ENCODE results near the gene C1orf87.
"Not testable (repeated sequence)": the region's sequence is repeated elsewhere in the genome, so short reads cannot be mapped to it uniquely, and the experiment has no call there.

The C1orf87 gene

DNA sequence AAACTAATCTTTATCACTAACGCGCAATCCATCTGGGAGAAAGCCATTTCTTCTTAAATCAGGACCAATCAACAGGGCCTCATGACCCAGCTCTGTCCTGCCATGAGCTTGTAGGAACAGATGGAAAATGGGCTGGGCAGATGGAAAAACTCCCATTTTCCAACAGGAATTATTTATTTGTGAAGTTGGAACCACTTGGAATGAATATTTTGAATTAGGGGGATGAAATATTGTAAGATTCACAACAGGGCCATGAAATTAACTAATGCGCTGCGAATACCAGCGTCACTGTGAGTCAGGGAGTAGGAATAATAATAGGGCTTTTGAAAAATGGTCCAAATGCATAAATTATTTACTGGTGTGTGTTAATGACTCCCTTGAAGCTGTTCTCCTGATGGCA lies 93.9 kb downstream of the C1orf87 start:
- Histone ChIP-seq H3K27ac (ENCODE audit: low read depth in 2 of 2, low read length in 2 of 2) (no peak overlapping the region), H3K27me3 (ENCODE audit: control insufficient read depth in 2 of 2, insufficient read depth in 2 of 2, low read length in 2 of 2) (no peaks in the 10 kb centered on the region), H3K4me3 (ENCODE audit: low read length in 2 of 2) (no peak overlapping the region), H3K36me3 (ENCODE audit: control insufficient read depth in 2 of 2, insufficient read depth in 2 of 2, low read length in 2 of 2) (no peaks in the 10 kb centered on the region), H3K9ac (ENCODE audit: low read depth in 1 of 2, low read length in 2 of 2) (no peak overlapping the region), H3K9me3 (ENCODE audit: control insufficient read depth in 2 of 2, low read length in 2 of 2) (no peaks in the 10 kb centered on the region), H3K4me1 (ENCODE audit: control insufficient read depth in 2 of 2, insufficient read depth in 2 of 2, low read length in 2 of 2) (peaks cover 0 to 4% of the 10 kb centered on the region in 2 donors)

DNA sequence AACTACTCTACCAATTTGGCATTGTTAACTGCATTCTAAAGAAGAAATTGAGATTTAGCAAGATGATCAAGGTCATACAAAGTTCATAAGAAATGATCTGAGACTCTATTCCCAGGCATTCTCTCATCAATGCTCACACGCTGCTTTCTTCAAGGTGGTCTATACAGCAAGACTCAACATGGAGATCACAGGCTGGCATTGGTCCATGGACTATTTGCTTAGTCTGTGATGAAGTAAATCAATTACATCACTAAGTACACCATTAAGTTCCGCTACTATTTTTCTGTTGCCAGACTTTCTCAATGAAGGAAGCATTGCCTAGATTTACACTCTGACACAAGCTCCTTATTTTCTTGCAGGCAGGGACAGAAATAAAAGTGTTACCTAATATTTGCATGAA lies 95.1 kb downstream of the C1orf87 start:
- Histone ChIP-seq H3K36me3 (ENCODE audit: control insufficient read depth in 2 of 2, insufficient read depth in 2 of 2, low read length in 2 of 2) (no peaks in the 10 kb centered on the region), H3K4me3 (ENCODE audit: low read length in 2 of 2) (no peak overlapping the region), H3K27ac (ENCODE audit: low read depth in 2 of 2, low read length in 2 of 2) (no peak overlapping the region), H3K9ac (ENCODE audit: low read depth in 1 of 2, low read length in 2 of 2) (no peak overlapping the region), H3K27me3 (ENCODE audit: control insufficient read depth in 2 of 2, insufficient read depth in 2 of 2, low read length in 2 of 2) (no peaks in the 10 kb centered on the region), H3K9me3 (ENCODE audit: control insufficient read depth in 2 of 2, low read length in 2 of 2) (no peaks in the 10 kb centered on the region), H3K4me1 (ENCODE audit: control insufficient read depth in 2 of 2, insufficient read depth in 2 of 2, low read length in 2 of 2) (peaks cover 0 to 4% of the 10 kb centered on the region in 2 donors)

DNA sequence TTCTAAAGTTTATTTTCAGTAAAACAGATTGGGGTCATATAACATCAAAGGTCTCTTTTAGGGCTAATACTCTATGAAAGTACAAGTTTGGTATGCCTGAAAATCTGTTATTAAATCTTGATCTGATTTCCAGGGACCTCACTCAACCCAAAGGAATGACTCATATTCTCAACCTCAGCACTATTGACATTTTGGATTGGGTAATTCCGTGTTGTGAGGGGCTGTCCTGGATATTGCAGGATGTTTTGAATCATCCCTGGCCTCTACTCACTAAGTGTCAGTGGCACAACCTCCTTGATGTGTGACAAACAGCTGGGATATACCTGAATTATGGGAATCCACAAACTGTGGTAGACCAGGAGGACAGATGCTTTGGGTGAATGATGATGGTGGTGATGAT lies 95.5 kb downstream of the C1orf87 start:
- Histone ChIP-seq H3K36me3 (ENCODE audit: control insufficient read depth in 2 of 2, insufficient read depth in 2 of 2, low read length in 2 of 2) (no peaks in the 10 kb centered on the region), H3K9me3 (ENCODE audit: control insufficient read depth in 2 of 2, low read length in 2 of 2) (no peaks in the 10 kb centered on the region), H3K9ac (ENCODE audit: low read depth in 1 of 2, low read length in 2 of 2) (no peak overlapping the region), H3K27me3 (ENCODE audit: control insufficient read depth in 2 of 2, insufficient read depth in 2 of 2, low read length in 2 of 2) (no peaks in the 10 kb centered on the region), H3K27ac (ENCODE audit: low read depth in 2 of 2, low read length in 2 of 2) (no peak overlapping the region), H3K4me1 (ENCODE audit: control insufficient read depth in 2 of 2, insufficient read depth in 2 of 2, low read length in 2 of 2) (peaks cover 0 to 4% of the 10 kb centered on the region in 2 donors), H3K4me3 (ENCODE audit: low read length in 2 of 2) (no peak overlapping the region)

DNA sequence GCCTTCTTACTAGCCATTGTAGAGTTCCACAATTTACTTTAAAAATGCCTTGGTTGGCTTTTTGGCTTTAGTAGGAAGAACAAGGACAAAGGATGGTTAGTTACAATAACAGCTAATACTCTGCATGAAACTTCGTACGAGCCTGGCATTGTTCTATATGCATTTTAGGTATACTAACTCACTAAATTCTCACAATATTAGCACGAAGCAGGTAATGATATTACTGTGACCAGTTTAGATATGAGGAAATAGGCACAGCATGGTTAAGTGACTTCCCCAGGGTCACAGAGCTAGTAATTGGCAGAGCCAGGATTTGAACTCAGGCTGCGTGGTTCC lies 96.5 kb downstream of the C1orf87 start:
- H3K9me3 ChIP-seq (ENCODE audit: control insufficient read depth in 2 of 2, low read length in 2 of 2): no peaks in the 10 kb centered on the region
- H3K4me1 ChIP-seq (ENCODE audit: control insufficient read depth in 2 of 2, insufficient read depth in 2 of 2, low read length in 2 of 2): peaks cover 0 to 4% of the 10 kb centered on the region in 2 donors
- H3K9ac ChIP-seq (ENCODE audit: low read depth in 1 of 2, low read length in 2 of 2): no peak overlapping the region
- H3K27ac ChIP-seq (ENCODE audit: low read depth in 2 of 2, low read length in 2 of 2): no peak overlapping the region
- no peaks in the 10 kb centered on the region for H3K36me3 ChIP-seq (ENCODE audit: control insufficient read depth in 2 of 2, insufficient read depth in 2 of 2, low read length in 2 of 2)
- no peak overlapping the region for H3K4me3 ChIP-seq (ENCODE audit: low read length in 2 of 2)
- H3K27me3 ChIP-seq (ENCODE audit: control insufficient read depth in 2 of 2, insufficient read depth in 2 of 2, low read length in 2 of 2): no peaks in the 10 kb centered on the region

DNA sequence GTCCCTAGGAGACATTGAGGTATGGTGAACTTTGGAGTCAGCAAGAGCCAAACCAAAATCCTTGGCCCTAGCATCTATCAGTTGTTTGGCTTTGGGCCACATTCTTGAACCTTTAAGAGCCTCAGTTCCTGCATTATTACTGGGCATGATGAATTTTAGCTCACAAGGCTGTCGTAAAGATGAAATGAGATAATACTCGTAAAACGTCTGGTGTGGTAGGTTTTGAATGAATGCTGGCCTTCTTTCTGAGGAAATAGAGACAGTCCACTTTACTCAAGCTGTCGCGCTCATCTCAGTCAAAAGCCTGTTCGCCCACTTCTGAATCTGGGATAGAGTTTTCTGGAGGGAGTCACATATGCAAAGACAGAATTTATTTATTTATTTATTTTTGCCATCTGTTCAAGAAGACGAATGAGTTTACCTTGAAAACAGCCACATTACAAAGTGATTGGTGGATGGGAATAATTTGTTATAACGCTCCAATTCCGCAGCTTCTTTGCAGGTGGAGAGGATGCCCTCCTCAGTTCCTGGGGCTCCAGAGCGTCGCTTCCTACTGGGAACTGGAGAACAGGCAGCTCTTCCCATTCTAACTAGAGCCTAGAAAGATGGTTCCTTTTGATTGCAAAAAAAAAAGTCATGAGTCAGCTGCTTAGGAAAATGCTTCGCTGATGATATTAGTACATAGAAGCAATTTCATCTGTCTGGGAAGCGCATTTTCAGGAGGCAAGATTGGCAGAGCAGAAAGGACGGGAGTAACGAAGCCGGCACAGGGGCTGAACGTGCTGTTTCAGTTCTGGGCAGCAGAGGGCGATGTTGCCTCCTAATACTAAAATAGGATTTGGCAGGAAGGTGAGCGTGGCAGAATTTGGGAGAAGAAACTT lies 97.1 kb downstream of the C1orf87 start:
- Histone ChIP-seq H3K9me3 (ENCODE audit: control insufficient read depth in 2 of 2, low read length in 2 of 2) (no peaks in the 10 kb centered on the region), H3K27me3 (ENCODE audit: control insufficient read depth in 2 of 2, insufficient read depth in 2 of 2, low read length in 2 of 2) (no peaks in the 10 kb centered on the region), H3K27ac (ENCODE audit: low read depth in 2 of 2, low read length in 2 of 2) (no peak overlapping the region), H3K4me3 (ENCODE audit: low read length in 2 of 2) (no peak overlapping the region), H3K4me1 (ENCODE audit: control insufficient read depth in 2 of 2, insufficient read depth in 2 of 2, low read length in 2 of 2) (peaks cover 0 to 4% of the 10 kb centered on the region in 2 donors), H3K9ac (ENCODE audit: low read depth in 1 of 2, low read length in 2 of 2) (no peak overlapping the region), H3K36me3 (ENCODE audit: control insufficient read depth in 2 of 2, insufficient read depth in 2 of 2, low read length in 2 of 2) (no peaks in the 10 kb centered on the region)

DNA sequence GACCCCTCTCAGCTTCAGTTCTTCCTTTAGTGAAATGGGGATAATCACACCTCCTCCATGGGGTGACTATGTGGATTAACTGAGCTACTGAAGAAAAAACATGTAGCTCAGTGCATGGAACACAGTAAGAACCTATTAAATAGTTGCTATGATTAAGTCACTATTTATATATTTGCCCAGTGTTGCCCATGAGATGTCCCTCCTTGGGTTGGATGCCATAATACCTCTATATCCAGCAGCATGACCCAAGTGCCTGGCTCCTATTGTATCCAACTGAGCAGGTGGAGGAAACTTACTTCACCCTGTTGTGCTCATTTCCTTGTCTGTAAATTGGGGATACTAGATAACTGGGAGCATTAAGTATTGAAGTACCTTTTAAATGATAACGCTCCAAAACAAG lies 99.9 kb downstream of the C1orf87 start:
- Histone ChIP-seq H3K9ac (ENCODE audit: low read depth in 1 of 2, low read length in 2 of 2) (no peak overlapping the region), H3K4me3 (ENCODE audit: low read length in 2 of 2) (no peak overlapping the region), H3K27ac (ENCODE audit: low read depth in 2 of 2, low read length in 2 of 2) (no peak overlapping the region), H3K36me3 (ENCODE audit: control insufficient read depth in 2 of 2, insufficient read depth in 2 of 2, low read length in 2 of 2) (no peaks in the 10 kb centered on the region), H3K9me3 (ENCODE audit: control insufficient read depth in 2 of 2, low read length in 2 of 2) (no peaks in the 10 kb centered on the region), H3K27me3 (ENCODE audit: control insufficient read depth in 2 of 2, insufficient read depth in 2 of 2, low read length in 2 of 2) (no peaks in the 10 kb centered on the region), H3K4me1 (ENCODE audit: control insufficient read depth in 2 of 2, insufficient read depth in 2 of 2, low read length in 2 of 2) (peaks cover 0 to 4% of the 10 kb centered on the region in 2 donors)

DNA sequence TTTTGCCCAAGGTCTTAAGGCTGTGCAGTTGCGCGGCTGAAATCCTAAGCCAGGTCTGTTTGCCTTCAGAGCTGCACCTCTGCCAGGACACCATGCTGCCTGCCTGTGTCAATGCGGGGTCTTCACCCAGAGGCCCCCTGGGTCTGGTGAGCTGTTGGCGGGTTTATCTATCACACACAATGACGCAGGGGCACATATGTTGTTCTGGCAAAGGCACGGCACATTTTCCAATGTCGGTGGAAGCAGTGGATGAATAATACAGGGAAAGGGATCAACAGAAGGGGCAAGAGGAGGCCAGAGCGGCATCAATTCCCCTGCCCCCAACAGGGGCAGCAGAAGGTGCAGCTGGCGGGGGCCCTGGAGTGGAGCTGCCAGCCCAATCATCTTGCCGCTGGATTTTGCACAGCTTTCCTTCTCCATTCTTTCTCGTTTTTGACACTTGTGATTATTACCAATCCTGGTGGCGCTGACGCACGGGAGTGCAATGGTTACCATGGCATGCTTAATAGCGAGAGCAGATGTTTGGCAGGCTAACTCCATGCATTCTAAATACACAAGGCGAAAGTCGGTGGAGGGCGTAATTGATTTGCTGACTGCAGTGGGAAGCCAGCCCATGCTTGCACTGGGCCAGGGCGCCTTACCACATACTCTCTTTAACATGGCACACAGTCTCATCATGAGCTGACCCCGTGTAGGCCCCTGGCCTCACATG lies 101.2 kb downstream of the C1orf87 start:
- no peak overlapping the region for H3K9ac ChIP-seq (ENCODE audit: low read depth in 1 of 2, low read length in 2 of 2)
- peaks cover 0 to 6% of the 10 kb centered on the region in 2 donors for H3K4me1 ChIP-seq (ENCODE audit: control insufficient read depth in 2 of 2, insufficient read depth in 2 of 2, low read length in 2 of 2)
- no peak overlapping the region for H3K27ac ChIP-seq (ENCODE audit: low read depth in 2 of 2, low read length in 2 of 2)
- H3K4me3 ChIP-seq (ENCODE audit: low read length in 2 of 2): no peak overlapping the region
- no peaks in the 10 kb centered on the region for H3K36me3 ChIP-seq (ENCODE audit: control insufficient read depth in 2 of 2, insufficient read depth in 2 of 2, low read length in 2 of 2)
- H3K27me3 ChIP-seq (ENCODE audit: control insufficient read depth in 2 of 2, insufficient read depth in 2 of 2, low read length in 2 of 2): no peaks in the 10 kb centered on the region
- H3K9me3 ChIP-seq (ENCODE audit: control insufficient read depth in 2 of 2, low read length in 2 of 2): no peaks in the 10 kb centered on the region

DNA sequence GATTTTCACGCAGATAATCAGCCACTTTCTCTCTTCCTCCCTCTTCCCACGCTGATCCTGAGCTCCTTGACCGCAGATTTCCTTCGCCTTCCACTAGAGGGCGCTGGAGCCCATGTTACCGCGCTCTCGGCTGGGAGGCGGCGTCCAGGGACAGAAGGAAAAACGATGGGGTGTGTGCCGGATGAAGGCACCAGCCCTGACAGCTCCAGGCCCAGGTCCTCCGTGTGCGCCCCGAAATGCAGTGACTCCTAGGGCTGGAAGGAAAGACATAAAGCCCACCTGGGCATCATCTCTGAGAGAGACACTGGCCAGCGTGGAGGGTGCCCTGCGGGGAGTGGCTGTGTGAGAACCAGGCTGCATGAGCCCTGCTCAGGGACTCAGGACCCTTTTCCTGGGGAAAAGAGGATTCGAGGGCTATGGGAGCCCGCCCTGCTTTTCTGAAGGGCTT lies 102.1 kb downstream of the C1orf87 start:
- Histone ChIP-seq H3K36me3 (ENCODE audit: control insufficient read depth in 2 of 2, insufficient read depth in 2 of 2, low read length in 2 of 2) (no peaks in the 10 kb centered on the region), H3K9me3 (ENCODE audit: control insufficient read depth in 2 of 2, low read length in 2 of 2) (no peaks in the 10 kb centered on the region), H3K27me3 (ENCODE audit: control insufficient read depth in 2 of 2, insufficient read depth in 2 of 2, low read length in 2 of 2) (no peaks in the 10 kb centered on the region), H3K27ac (ENCODE audit: low read depth in 2 of 2, low read length in 2 of 2) (no peak overlapping the region), H3K4me1 (ENCODE audit: control insufficient read depth in 2 of 2, insufficient read depth in 2 of 2, low read length in 2 of 2) (peaks cover 0 to 9% of the 10 kb centered on the region in 2 donors), H3K9ac (ENCODE audit: low read depth in 1 of 2, low read length in 2 of 2) (no peak overlapping the region), H3K4me3 (ENCODE audit: low read length in 2 of 2) (no peak overlapping the region)

DNA sequence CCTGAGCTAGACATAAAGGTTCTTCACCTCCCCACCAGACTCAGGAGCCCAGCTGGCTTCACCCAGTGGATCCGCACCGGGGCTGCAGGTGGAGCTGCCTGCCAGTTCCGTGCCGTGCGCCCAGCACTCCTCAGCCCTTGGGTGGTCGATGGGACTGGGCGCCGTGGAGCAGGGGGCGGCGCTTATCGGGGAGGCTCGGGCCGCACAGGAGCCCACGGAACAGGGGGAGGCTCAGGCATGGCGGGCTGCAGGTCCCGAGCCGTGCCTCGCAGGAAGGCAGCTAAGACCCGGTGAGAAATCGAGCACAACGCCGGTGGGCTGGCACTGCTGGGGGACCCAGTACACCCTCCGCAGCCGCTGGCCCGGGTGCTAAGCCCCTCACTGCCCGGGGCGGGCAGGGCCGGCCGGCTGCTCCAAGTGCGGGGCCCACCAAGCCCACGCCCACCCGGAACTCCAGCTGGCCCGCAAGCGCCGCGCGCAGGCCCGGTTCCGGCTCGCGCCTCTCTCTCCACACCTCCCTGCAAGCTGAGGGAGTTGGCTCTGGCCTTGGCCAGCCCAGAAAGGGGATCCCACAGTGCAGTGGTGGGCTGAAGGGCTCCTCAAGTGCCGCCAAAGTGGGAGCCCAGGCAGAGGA lies 103.9 kb downstream of the C1orf87 start:
- H3K36me3 ChIP-seq (ENCODE audit: control insufficient read depth in 2 of 2, insufficient read depth in 2 of 2, low read length in 2 of 2); H3K9me3 ChIP-seq (ENCODE audit: control insufficient read depth in 2 of 2, low read length in 2 of 2); H3K27me3 ChIP-seq (ENCODE audit: control insufficient read depth in 2 of 2, insufficient read depth in 2 of 2, low read length in 2 of 2); H3K27ac ChIP-seq (ENCODE audit: low read depth in 2 of 2, low read length in 2 of 2); H3K4me3 ChIP-seq (ENCODE audit: low read length in 2 of 2); H3K9ac ChIP-seq (ENCODE audit: low read depth in 1 of 2, low read length in 2 of 2): not testable (repeated sequence)
- peaks cover 0 to 12% of the 10 kb centered on the region in 2 donors for H3K4me1 ChIP-seq (ENCODE audit: control insufficient read depth in 2 of 2, insufficient read depth in 2 of 2, low read length in 2 of 2)

DNA sequence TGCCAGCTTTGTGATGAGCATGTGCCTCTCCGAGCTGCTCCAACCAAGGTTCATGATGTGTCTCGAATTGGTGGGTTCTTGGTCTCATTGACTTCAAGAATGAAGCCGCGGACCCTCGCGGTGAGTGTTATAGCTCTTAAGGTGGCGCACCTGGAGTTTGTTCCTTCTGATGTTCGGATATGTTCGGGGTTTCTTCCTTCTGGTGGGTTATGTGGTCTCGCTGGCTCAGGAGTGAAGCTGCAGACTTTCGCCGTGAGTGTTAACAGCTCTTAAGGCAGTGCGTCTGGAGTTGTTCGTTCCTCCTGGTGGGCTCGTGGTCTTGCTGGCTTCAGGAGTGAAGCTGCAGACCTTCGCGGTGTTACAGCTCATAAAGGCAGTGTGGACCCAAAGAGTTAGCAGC lies 104.8 kb downstream of the C1orf87 start:
- H3K4me3 ChIP-seq (ENCODE audit: low read length in 2 of 2); H3K27ac ChIP-seq (ENCODE audit: low read depth in 2 of 2, low read length in 2 of 2); H3K9ac ChIP-seq (ENCODE audit: low read depth in 1 of 2, low read length in 2 of 2): not testable (repeated sequence)

More for the DNA sequence above, 104.8 kb downstream of the C1orf87 start:
- not testable (repeated sequence) for H3K27me3 ChIP-seq (ENCODE audit: control insufficient read depth in 2 of 2, insufficient read depth in 2 of 2, low read length in 2 of 2); H3K9me3 ChIP-seq (ENCODE audit: control insufficient read depth in 2 of 2, low read length in 2 of 2); H3K36me3 ChIP-seq (ENCODE audit: control insufficient read depth in 2 of 2, insufficient read depth in 2 of 2, low read length in 2 of 2)
- peaks cover 0 to 12% of the 10 kb centered on the region in 2 donors for H3K4me1 ChIP-seq (ENCODE audit: control insufficient read depth in 2 of 2, insufficient read depth in 2 of 2, low read length in 2 of 2)
